GM19099 (cell line): Measurements from ENCODE around the gene BDH1.

ENCODE experiments used
- POLR2A ChIP-seq: IDR thresholded peaks from 3 replicates; pipeline ENCODE4 v1.6.1; 2011; ENCODE audit warnings: low read depth; ENCODE audit not compliant: insufficient read length; ENCODE audit errors: extremely low read depth

The BDH1 gene

GRCh38 chr3:197513953-197514785, 41.6 kb downstream of the BDH1 start:
- TF ChIP-seq POLR2A = no peak

GRCh38 chr3:197512691-197513571, 42.8 kb downstream of the BDH1 start:
- TF ChIP-seq POLR2A = no peak

- TF ChIP-seq POLR2A = no peak
Observed at GRCh38 chr3:197511853-197512635, 43.7 kb downstream of the BDH1 start.

- no peak for TF ChIP-seq POLR2A
Observed at GRCh38 chr3:197511130-197511529, 44.6 kb downstream of the BDH1 start.

GRCh38 chr3:197510642-197511018, 45.1 kb downstream of the BDH1 start:
- TF ChIP-seq POLR2A = no peak

- no peak for TF ChIP-seq POLR2A
Observed at GRCh38 chr3:197508924-197509775, 46.6 kb downstream of the BDH1 start.

- TF ChIP-seq POLR2A = no peak
Observed at GRCh38 chr3:197508461-197508860, 47.3 kb downstream of the BDH1 start.

GRCh38 chr3:197508051-197508451, 47.7 kb downstream of the BDH1 start:
- TF ChIP-seq POLR2A = no peak

- no peak for TF ChIP-seq POLR2A
Observed at GRCh38 chr3:197507541-197507940, 48.2 kb downstream of the BDH1 start.

- TF ChIP-seq POLR2A = no peak
Observed at GRCh38 chr3:197507081-197507480, 48.7 kb downstream of the BDH1 start.

- no peak for TF ChIP-seq POLR2A
Observed at GRCh38 chr3:197505796-197506548, 49.8 kb downstream of the BDH1 start.

- TF ChIP-seq POLR2A = no peak
Observed at GRCh38 chr3:197504641-197505121, 51.1 kb downstream of the BDH1 start.

- TF ChIP-seq POLR2A = no peak
Observed at GRCh38 chr3:197504229-197504628, 51.5 kb downstream of the BDH1 start.
